ENCODE data around the gene MED12L. TPM values are rescaled to one million over a fixed set of nuclear protein-coding genes. Genes with fewer than 3 reads are reported as not detected.

The MED12L gene
- total and polyA plus RNA-seq, 7 donors, result 0.01 to 2.6 (median 0.17) TPM

DNA sequence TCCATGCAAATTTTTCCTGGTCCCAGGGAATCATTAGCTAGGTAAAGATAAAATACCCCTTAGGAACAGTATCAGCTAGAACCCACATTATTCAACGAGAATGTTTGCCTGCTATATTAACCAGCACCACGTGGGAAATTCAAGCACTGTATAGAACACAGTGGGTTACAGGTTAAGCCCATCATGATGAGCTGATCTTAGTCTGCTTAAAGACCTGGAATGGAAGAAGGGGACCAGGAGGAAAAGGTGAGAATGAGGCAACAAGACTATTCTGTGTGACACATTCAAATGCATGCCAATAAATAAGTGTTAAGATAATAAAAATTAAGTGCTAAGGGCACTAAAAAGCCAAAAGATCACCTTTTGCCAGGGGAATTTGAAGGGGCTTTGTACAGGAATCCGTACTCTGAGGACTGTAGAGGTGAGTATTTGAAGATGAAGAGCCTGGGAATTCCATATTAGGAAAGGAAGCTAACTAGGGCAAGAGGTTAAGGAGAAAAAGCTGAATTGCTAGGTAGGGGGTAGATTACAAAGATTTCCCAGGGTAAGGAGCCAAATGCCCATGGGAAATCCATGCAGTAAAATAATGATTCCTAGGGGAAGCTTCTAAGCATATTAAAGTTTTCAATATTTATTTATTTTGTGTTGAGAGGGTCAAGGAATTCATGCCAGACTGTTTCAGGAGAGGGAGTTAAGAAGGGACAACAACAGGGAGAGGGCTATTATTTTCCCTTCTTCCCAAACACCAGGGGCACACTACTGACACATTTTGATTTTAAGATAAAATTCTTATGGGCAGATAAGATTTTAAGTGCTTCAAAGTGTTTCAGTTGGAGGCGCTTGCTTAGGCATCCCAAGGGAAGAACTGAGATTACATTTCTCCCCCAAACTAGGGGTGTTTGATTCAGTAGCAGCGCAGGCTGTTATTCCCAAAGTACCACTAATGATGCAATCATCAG, 2.3 kb upstream of the MED12L start:
- 37 to 45% (median 41%) methylated on average over 5 of the region's 5 CpGs for WGBS, 3 donors
- Histone ChIP-seq H3K4me3 (no peak overlapping the region), H3K4me1 (peaks cover 14% of the 10 kb centered on the region), H3K36me3 (ENCODE audit: insufficient read depth in 1 of 2, low read depth in 1 of 2) (no peaks in the 10 kb centered on the region), H3K27me3 (ENCODE audit: insufficient read depth in 3 of 3, low read length in 2 of 3) (peaks cover 0 to 56% (median 2%) of the 10 kb centered on the region in 3 donors), H3K9me3 (no peaks in the 10 kb centered on the region), H3K27ac (no peak overlapping the region)
- DNase-seq (no peak), ATAC-seq (no peak)
- intact Hi-C loops (cut with DNase I), result no loop called here
- TF ChIP-seq, protein P1, sequence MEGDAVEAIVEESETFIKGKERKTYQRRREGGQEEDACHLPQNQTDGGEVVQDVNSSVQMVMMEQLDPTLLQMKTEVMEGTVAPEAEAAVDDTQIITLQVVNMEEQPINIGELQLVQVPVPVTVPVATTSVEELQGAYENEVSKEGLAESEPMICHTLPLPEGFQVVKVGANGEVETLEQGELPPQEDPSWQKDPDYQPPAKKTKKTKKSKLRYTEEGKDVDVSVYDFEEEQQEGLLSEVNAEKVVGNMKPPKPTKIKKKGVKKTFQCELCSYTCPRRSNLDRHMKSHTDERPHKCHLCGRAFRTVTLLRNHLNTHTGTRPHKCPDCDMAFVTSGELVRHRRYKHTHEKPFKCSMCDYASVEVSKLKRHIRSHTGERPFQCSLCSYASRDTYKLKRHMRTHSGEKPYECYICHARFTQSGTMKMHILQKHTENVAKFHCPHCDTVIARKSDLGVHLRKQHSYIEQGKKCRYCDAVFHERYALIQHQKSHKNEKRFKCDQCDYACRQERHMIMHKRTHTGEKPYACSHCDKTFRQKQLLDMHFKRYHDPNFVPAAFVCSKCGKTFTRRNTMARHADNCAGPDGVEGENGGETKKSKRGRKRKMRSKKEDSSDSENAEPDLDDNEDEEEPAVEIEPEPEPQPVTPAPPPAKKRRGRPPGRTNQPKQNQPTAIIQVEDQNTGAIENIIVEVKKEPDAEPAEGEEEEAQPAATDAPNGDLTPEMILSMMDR (IDR thresholded peaks at IDR 0.05), result no peak

DNA sequence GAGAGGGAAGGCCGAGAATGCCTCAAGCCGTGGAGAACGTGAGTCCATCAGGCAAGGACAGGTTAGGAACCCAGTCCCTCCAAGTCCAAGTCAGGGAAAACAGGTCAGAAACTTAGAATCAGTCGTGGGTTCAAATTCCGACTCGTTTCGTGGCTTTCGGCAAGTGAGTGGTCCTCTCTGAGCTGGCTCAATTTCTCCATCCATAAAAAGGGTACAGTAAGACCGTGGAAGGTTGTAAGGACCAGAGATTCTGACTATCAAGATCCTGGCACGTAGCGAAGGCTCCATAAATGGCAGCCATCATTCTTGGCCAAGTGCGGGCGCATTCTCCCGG, 604 bp upstream of the MED12L start:
- 34 to 40% (median 36%) methylated on average over 14 of the region's 14 CpGs for WGBS, 3 donors
- peaks cover 14% of the 10 kb centered on the region for H3K4me1 ChIP-seq
- TF ChIP-seq, protein P1 (IDR thresholded peaks at IDR 0.05), result no peak
- intact Hi-C loops (cut with DNase I), result no loop called here
- H3K4me3 ChIP-seq, result peak overlapping the region; percentile 74
- DNase-seq (no peak), ATAC-seq (no peak)
- H3K27ac ChIP-seq, result no peak overlapping the region
- H3K36me3 ChIP-seq (ENCODE audit: insufficient read depth in 1 of 2, low read depth in 1 of 2), result no peaks in the 10 kb centered on the region
- H3K27me3 ChIP-seq (ENCODE audit: insufficient read depth in 3 of 3, low read length in 2 of 3), result peaks cover 0 to 53% (median 2%) of the 10 kb centered on the region in 3 donors
- no peaks in the 10 kb centered on the region for H3K9me3 ChIP-seq

DNA sequence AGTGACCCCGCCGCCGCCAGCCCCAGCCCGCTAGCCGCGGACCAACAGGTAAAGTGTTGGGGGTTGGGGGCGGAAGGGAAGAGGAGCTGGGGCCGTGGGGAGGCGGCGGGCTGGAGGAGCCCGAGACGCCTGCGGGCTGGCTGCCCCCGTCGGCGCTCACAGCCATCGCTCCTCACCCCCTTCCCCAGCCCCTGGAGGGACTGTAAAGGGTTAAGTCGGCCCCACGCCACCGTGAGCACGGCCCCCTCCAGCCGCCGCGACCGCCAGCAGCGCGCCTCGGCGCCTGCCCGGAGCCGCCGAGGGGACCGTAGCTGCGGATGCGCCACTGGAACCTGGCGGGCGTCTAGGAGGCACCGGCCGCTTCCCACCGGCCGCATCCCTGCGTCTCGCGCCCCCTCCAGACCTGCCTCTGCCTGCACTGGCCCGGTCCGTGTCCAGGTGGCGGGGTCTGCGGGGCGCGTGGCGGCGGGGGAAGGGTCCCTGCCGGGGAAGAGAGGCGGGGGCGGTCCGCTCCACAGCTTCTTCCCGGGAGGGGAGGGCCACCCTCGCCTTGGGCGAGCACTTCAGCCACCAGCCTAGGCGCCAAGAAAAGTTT, 522 bp downstream of the MED12L start:
- TF ChIP-seq, protein P1 (IDR thresholded peaks at IDR 0.05), result no peak
- intact Hi-C loops (cut with DNase I), result no loop called here
- H3K27ac ChIP-seq, result no peak overlapping the region
- 0 to 1% (median 0%) methylated on average over 19 to 60 of the region's 60 CpGs for WGBS, 3 donors
- H3K4me3 ChIP-seq, result peak overlapping the region; percentile 74
- H3K9me3 ChIP-seq, result no peaks in the 10 kb centered on the region
- H3K27me3 ChIP-seq (ENCODE audit: insufficient read depth in 3 of 3, low read length in 2 of 3), result peaks cover 0 to 45% (median 2%) of the 10 kb centered on the region in 3 donors
- peak; percentile 14 to 47 (median 34) for ATAC-seq
- H3K4me1 ChIP-seq, result peaks cover 14% of the 10 kb centered on the region
- DNase-seq, result peak; percentile 21 to 52
- H3K36me3 ChIP-seq (ENCODE audit: insufficient read depth in 1 of 2, low read depth in 1 of 2), result no peaks in the 10 kb centered on the region

DNA sequence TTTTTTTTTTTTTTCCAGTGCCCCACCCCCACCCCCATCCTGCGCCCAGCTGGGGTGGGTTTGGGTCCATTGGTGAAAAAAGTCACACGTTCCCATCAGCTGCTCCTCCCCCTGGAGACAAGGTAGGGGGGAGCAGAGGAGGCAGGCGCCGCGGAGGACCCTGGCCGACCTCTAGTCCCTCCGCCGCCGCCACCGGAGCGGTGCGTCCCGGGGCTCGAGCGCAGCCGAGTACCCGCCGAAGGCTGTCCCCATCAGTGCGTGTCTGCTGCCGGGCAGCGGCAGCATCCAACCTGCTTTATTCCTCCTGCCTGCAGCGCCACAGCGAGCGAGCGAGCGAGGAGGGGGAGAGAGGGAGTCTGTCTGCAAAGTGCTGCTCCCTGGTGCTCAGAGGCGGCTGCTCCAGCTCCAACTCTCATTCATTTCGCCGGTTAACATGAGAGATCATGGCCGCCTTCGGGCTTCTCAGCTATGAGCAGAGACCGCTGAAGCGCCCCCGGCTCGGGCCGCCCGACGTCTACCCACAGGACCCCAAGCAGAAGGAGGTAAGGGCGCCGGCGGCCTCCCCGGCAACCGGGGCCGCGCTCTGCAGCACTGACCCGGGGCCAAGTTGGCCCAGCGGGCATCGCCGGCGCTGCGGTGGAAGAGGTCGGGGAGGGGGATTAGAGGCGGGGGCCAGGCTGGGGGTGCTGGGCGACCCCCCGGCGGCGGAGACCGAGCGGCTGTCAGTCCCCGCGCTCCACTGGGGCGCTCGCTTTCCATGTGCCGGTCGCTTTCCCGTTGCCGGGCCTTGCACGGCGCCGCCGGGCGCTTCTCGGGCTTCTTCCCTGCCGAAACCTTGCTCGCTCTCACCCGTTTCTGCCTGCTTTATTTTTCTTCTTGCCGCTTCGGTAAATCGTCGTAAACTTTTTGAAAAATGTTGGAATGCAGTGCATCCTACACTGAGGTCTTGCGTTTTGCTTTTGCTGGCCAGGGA, 1.3 kb downstream of the MED12L start:
- peak; percentile 71 to 77 for DNase-seq
- no peaks in the 10 kb centered on the region for H3K36me3 ChIP-seq (ENCODE audit: insufficient read depth in 1 of 2, low read depth in 1 of 2)
- ATAC-seq, result peak; percentile 67 to 87 (median 80)
- no peaks in the 10 kb centered on the region for H3K9me3 ChIP-seq
- H3K4me3 ChIP-seq, result peak overlapping the region; percentile 74
- TF ChIP-seq, protein P1 (IDR thresholded peaks at IDR 0.05), result peak; percentile 41
- H3K27ac ChIP-seq, result no peak overlapping the region
- 5 to 7% (median 7%) methylated on average over 56 to 81 of the region's 81 CpGs for WGBS, 3 donors
- intact Hi-C loops (cut with DNase I), result no loop called here
- peaks cover 14% of the 10 kb centered on the region for H3K4me1 ChIP-seq
- H3K27me3 ChIP-seq (ENCODE audit: insufficient read depth in 3 of 3, low read length in 2 of 3), result peaks cover 0 to 45% (median 2%) of the 10 kb centered on the region in 3 donors
